GM12865 (cell line): ENCODE measurements around the gene MACIR.

Source experiments
- DNase-seq: peaks from one replicate; pipeline ENCODE4 v3.0.0; 2010; ENCODE audit warnings: low read depth
- H3K4me3 ChIP-seq: 2 replicates; pipeline ENCODE4 v1.5.1; 2011; ENCODE audit warnings: mild to moderate bottlenecking, low read depth, low read length, control low read depth
- TF ChIP-seq, protein P1 (sequence below): IDR thresholded peaks from 2 replicates; pipeline ENCODE4 v1.5.1; 2011; ENCODE audit warnings: low read length, control low read depth, low read depth, inconsistent platforms; ENCODE audit not compliant: insufficient read depth; ENCODE audit errors: missing control alignments

MACIR gene

DNA sequence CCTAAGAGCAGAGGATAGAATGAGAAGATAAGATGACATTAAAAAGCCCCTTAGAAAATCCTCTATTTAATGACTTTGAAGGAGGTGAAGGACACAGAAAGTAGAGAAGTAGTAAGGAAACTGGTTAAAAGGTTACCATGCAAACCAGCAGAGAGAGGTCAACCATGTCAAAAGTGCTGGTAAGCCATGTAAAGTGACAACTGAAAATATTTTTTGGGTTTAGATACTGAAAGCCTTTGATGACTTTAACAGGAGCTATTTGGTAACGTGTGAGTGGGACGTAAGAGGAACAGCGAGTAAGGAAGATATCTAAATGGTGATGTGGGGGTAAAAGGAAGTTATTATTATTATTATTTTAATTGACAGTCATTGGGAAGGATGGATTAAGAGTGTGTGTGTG is 56.9 kb downstream of the MACIR start:
- DNase-seq: peak; percentile 7
- TF ChIP-seq, protein P1, sequence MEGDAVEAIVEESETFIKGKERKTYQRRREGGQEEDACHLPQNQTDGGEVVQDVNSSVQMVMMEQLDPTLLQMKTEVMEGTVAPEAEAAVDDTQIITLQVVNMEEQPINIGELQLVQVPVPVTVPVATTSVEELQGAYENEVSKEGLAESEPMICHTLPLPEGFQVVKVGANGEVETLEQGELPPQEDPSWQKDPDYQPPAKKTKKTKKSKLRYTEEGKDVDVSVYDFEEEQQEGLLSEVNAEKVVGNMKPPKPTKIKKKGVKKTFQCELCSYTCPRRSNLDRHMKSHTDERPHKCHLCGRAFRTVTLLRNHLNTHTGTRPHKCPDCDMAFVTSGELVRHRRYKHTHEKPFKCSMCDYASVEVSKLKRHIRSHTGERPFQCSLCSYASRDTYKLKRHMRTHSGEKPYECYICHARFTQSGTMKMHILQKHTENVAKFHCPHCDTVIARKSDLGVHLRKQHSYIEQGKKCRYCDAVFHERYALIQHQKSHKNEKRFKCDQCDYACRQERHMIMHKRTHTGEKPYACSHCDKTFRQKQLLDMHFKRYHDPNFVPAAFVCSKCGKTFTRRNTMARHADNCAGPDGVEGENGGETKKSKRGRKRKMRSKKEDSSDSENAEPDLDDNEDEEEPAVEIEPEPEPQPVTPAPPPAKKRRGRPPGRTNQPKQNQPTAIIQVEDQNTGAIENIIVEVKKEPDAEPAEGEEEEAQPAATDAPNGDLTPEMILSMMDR: no peak
- H3K4me3 ChIP-seq: no peak overlapping the region

DNA sequence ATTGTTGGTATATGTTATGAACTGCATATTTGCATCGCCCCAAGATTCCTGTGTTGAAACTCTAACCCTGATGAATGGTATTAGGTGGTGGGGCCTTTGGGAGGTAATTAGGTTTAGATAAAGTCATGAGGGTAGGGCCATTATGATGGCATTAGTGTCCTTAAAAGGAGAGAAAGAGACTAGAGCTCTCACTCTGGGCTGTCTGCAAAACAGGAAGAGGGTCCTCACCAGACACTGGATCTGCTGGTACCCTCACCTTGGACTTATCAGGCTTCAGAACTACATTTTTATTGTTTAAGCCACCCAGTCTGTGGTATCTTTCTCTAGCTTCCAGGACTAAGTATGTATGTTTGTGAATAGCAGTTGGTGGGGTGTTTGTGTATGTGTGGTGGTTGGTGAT is 68.9 kb downstream of the MACIR start:
- TF ChIP-seq, protein P1: no peak
- DNase-seq: no peak
- no peak overlapping the region for H3K4me3 ChIP-seq

DNA sequence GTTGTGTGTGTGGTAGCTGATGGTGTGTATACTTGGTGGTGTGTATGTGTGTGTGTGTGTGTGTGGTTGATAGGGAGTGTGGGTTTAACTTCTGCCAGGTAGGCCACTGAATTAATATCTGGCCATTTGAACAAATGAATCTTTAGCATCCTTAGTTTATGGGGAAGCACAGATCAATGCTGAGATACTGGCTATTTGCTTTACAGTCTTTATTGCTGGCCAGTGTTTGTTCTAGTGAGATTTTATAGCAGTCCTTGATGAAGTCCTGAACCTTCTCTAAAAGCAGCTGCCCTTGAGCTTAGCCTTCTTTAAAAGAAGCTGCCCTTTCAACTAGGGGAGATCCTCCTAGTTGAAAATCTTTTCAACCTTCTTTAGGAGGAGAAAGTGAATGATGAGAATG is 69.3 kb downstream of the MACIR start:
- no peak overlapping the region for H3K4me3 ChIP-seq
- TF ChIP-seq, protein P1: no peak

More for the DNA sequence above, 69.3 kb downstream of the MACIR start:
- no peak for DNase-seq
